GM19043 (cell line): ENCODE data around the gene CD163L1.
"Not testable (repeated sequence)": the region's sequence is repeated elsewhere in the genome, so short reads cannot be mapped to it uniquely, and the experiment has no call there.

ENCODE experiments used
- ATAC-seq: cut with Tn5 transposase; IDR thresholded peaks from one replicate; pipeline ENCODE4 v1.9.1; 2021; ENCODE audit warnings: low read depth; ENCODE audit not compliant: unreplicated experiment

Gene CD163L1

GRCh38 chr12:7444076-7444475 lies at the start of gene CD163L1:
Gene CD163L1 (minus strand): TSS chr12:7444153. CDS start chr12:7444127, 26 bp downstream.
- no peak for ATAC-seq

- no peak for ATAC-seq
Measured at GRCh38 chr12:7493006-7493405, 49.1 kb upstream of the CD163L1 start.

GRCh38 chr12:7486512-7486911 lies 42.6 kb upstream of the CD163L1 start:
- ATAC-seq = no peak

GRCh38 chr12:7485095-7485494 lies 41.1 kb upstream of the CD163L1 start:
- ATAC-seq = no peak

- no peak for ATAC-seq
Measured at GRCh38 chr12:7483343-7483742, 39.4 kb upstream of the CD163L1 start.

- ATAC-seq = no peak
Measured at GRCh38 chr12:7479771-7480170, 35.8 kb upstream of the CD163L1 start.

- no peak for ATAC-seq
Measured at GRCh38 chr12:7472060-7472459, 28.1 kb upstream of the CD163L1 start.

GRCh38 chr12:7460375-7461259 lies 16.7 kb upstream of the CD163L1 start:
- peak; percentile 75 for ATAC-seq

GRCh38 chr12:7459973-7460372 lies 16.0 kb upstream of the CD163L1 start:
- no peak for ATAC-seq

- ATAC-seq = no peak
Measured at GRCh38 chr12:7451756-7452155, 7.8 kb upstream of the CD163L1 start.

- ATAC-seq = no peak
Measured at GRCh38 chr12:7450667-7451066, 6.7 kb upstream of the CD163L1 start.

- no peak for ATAC-seq
Measured at GRCh38 chr12:7448099-7448498, 4.1 kb upstream of the CD163L1 start.

- ATAC-seq = no peak
Measured at GRCh38 chr12:7444537-7444936, 584 bp upstream of the CD163L1 start.

- ATAC-seq = no peak
Measured at GRCh38 chr12:7441216-7441615, 2.7 kb downstream of the CD163L1 start.

- ATAC-seq = no peak
Measured at GRCh38 chr12:7439579-7440505, 4.1 kb downstream of the CD163L1 start.

GRCh38 chr12:7438291-7438995 lies 5.5 kb downstream of the CD163L1 start:
- not testable (repeated sequence) for ATAC-seq

- not testable (repeated sequence) for ATAC-seq
Measured at GRCh38 chr12:7437494-7437893, 6.5 kb downstream of the CD163L1 start.

GRCh38 chr12:7434670-7435069 lies 9.3 kb downstream of the CD163L1 start:
- ATAC-seq = no peak

- no peak for ATAC-seq
Measured at GRCh38 chr12:7433276-7433822, 10.6 kb downstream of the CD163L1 start.

- ATAC-seq = no peak
Measured at GRCh38 chr12:7431993-7432685, 11.8 kb downstream of the CD163L1 start.
